Fibroblast of skin of left biceps (primary cell): ENCODE data around the gene ABHD12.
A peak's percentile ranks its signal among the peaks of the same experiment; 100 is the strongest.

Experiments
- DNase-seq, 2 experiments: peaks; one replicate each; pipeline ENCODE4 v3.0.0-alpha.2; 2013; ENCODE audit warnings: low read depth in 2 of 2

ABHD12 gene

DNA sequence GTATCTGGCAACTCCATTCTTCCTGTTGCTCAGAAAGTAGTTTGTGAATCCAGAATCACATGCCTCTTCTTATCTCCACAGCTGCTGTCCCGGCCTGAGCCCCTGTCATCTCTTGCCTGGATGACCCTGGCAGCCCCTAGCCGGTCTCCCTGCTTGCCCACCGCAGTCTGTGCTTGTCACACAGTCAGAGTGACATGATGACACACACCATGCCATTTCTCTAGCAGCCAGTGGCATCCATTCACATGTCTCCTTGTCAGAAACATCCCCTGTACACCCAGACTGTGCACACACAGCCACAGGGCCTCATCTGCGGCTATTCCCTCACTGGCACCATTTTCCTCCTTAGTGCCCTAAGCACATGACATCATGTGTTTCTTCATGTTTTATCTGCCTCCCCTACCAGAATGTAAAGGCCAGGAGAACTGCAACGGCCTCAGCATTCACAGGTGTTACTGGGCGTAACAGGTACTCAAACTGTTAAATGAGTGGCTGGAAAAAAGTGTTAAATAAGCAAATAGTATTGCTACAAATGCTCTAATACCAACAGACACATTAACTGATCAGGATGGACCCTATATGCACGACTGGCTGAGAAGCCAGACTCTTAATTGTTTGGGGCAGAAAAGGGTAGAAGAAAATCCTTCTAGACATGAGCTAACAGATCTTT is 9.6 kb downstream of the ABHD12 start:
- DNase-seq = no peak

DNA sequence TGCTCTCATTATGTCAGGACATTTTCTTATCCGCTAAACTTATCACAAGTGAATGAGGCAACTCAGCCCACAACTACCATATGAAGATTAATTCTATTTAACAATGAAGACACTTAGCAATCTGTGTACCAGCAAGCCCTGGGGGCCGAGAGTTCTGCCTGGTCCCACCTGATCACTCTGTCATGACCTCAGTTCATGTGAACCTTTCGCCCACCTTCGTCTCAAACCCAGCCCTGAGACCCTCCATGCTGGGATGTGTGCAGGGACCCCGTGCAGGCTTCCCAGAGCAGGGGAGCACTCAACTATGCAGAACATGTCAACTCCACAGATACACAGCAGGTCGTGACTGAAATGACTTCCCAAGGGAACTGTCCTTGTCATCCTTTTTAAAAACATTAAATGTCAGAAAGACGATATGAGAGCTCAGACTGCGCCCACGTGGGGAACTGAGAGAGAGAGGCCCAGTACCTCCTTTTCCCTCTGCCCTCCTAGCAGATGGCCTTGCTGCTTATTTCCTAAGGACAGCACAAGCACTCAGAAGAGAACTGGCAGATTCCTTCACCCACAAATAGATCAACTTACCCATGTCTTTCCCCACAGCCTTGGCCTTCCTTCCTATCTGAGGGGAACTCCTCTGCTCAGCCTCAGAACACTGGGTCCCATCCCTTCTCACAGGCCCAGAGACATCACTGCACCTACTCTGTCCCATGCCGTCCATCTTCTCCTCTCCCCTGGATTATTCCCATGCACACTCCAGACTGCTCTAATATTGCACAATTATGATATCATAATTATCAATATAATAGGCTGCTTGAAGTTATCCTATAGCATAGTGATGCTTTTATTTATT is 11.5 kb downstream of the ABHD12 start:
- no peak for DNase-seq

DNA sequence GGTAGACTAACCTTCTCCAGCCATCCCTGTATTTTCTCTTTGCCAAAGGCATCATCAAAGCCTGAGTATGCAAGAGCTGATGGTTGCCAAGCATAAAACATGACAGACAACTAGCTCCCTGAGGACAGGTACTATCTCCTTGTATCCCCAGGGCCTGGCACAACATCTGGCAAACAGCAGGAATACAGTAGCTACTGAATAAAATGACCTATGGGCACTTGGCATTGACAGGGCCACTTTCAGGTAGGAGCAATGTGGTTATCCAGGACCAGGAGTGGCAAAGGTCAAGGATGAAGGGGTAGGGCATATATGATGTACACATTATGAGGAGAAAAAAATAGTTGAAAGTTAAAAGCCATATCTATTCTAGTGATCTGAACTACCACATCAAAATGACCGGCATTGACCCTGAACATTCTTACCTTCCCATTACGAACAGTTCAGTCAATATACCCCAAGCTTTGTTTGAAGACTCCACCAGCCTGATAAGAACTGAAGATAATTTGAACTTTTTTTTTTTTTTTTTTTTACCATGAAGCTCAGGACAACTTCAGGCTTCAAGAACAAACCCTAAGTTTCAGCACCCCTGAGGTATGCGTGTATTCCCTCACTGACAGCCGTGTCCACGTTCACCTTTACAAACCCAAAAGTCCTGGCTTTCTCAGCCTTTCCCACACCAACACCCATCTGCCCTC is 12.3 kb downstream of the ABHD12 start:
- no peak for DNase-seq

- DNase-seq = no peak
Measured at GRCh38 chr20:25376886-25377285, 13.7 kb downstream of the ABHD12 start.

DNA sequence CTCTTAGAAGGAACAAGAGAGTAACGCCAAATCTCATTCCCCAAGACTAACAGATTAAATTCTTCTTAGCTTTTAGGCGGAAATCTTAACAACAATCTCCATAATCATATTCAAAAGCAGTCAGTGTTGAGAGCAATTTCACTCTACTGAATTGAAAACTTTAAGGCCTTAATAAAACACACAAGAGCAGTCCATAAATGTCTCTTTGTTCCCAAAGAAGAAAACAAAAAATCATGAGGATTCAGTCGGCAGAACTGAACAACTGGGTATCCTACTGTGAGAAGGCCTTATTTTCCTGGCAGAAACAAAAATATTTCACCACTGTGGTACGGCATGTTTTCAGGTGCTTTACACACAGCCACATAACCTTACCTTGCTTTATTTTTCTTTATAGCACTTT is 14.4 kb downstream of the ABHD12 start:
- no peak for DNase-seq

GRCh38 chr20:25374842-25375241 is 15.8 kb downstream of the ABHD12 start:
- DNase-seq = no peak

DNA sequence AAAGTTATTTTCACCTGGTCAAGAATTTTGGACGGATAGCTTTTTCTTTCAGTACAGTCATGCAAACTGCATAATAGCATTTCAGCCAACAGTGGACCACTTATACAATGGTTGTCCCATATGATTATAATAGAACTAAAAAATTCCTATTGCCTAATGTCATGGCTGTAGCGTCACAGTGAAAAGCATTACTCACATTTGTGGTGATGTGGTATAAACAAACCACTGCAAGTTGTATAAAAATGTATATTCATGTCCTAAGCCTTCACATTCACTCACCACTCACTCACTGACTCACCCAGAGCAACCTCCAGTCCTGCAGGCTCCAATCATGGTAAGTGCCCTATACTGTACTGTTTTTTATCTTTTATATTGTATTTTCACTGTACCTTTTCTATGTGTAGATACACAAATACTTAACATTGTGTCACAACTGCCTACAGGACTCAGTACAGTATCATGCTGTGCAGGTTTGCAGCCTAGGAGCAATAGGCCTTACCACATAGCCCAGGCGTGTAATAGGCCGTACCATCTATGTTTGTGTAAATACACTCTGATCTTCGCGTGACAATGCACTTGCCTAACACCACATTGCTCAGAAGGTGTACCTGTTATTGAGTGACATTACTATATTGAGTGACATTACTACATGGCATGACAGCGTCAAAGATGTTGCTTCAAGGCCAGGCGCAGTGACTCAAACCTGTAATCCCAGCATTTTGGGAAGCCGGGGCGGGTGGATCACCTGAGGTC is 17.9 kb downstream of the ABHD12 start:
- peak; percentile 68 to 71 for DNase-seq

DNA sequence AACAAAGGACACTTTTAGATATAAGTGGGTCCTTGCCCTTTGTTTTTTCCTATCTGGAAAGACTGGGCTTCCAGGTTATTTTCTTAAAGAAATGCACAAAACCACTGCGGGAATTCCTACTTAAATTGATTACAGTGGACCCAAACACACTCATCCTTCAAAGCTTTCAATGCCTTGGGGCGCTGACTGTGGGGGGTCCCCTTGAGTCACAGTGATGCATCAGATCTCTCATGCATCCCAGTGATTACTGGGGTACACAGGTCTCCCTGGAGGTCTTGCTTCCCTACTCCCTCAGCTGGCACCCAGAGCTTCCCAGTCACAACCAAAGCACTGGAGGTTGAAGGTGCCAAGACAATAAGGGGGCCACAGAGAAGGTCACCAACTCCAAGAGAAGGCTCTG is 20.7 kb downstream of the ABHD12 start:
- DNase-seq = no peak

- no peak for DNase-seq
Measured at GRCh38 chr20:25369529-25369928, 21.1 kb downstream of the ABHD12 start.

GRCh38 chr20:25368976-25369375 is 21.7 kb downstream of the ABHD12 start:
- no peak for DNase-seq

DNA sequence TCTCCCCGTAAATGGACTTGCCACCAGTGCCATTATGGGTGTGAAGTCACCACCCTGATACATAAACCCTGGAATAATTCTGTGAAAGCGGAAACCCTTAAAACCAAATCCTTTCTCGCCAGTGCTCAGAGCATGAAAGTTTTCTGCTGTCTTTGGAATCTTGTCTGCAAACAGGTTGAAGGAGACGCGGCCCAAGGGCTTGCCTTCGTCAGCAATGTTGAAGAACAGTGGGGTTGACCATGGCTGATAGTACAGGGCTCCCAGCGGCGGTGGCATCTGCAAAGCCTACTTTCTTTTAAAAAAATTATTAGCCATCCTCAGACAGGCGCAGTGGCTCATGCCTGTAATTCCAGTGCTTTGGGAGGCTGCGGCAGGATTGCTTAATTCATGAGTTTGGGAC is 22.1 kb downstream of the ABHD12 start:
- no peak for DNase-seq

DNA sequence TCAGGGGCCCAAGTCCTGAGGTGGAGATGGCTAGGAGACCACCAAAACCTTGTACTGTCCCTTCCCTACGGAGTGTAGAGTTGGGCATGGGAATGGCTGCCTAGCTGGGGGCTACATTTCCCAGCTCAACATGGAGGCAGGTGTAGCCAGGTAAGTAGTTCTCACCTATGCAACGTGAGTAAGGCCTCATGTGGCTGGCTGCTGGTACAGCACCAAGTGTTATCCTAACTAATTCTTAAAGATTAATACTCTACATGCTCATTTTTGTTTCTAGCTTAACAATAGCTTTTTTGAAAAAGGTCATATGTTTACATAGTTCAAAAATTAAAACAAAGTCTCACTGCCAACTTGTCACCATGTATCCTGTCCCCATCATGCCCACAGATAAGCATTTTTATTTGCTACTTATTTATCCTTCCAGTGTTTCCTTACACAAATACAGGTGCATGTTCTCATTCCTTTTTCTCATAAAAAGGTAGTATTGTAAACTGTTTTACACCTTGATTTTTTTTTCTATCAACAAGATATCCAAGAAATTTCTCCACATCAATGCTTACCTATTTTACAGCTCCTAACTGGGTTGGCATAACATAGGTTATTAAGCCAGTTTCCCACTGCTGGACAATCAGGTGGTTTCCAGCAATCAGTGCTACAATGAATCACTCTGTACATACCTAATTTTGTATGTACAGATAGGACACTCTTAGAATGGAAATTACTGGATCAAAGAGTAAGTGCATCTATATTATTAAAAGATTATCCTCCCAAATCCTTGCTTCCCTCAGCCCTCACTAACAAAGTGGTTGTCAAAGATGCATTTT is 25.5 kb downstream of the ABHD12 start:
- no peak for DNase-seq

DNA sequence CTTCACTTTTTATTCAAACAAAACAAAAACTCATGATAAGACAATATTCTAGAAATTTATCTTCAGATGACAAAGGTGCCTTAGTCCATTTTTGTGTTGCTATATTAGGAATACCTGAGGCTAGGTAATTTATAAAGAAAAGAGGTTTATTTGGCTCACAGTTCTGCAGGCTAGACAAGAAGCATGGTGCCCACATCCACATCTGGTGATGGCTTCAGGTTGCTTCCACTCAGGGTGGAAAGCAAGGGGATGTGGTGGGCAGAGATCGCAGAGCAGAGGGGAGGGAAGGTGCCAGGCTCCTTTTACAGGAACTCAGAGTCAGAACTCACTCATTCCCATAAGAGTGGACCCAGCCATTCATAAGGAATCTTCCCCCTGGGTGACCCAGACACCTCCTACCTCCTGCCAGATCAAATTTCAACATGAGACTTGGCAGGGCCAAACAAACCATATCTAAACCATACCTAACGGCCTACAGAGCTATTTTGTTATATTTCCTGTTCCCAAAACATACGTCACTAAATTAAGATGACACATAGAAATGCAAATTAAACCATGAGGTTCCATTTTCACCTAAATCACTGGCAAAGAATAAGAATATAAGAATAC is 26.4 kb downstream of the ABHD12 start:
- no peak for DNase-seq

DNA sequence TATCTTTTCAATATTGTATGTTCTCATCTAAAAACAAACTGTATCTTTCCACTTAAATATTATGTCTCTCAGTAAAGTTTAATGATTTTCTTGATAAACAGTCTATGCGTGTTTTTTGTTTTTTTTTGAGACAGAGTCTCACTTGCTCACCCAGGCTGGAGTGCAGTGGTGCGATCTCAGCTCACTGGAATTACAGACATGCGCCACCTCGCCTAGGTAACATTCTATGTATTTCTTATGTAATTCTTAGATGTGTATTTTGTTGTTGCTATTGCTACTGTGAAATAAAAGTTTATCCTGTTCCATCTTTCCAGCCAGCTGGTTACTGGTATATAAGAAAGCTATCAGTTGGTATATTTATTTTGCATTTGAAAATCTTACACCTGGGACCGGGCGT is 29.4 kb downstream of the ABHD12 start:
- DNase-seq = no peak

- no peak for DNase-seq
Measured at GRCh38 chr20:25360631-25361286, 29.9 kb downstream of the ABHD12 start.

DNA sequence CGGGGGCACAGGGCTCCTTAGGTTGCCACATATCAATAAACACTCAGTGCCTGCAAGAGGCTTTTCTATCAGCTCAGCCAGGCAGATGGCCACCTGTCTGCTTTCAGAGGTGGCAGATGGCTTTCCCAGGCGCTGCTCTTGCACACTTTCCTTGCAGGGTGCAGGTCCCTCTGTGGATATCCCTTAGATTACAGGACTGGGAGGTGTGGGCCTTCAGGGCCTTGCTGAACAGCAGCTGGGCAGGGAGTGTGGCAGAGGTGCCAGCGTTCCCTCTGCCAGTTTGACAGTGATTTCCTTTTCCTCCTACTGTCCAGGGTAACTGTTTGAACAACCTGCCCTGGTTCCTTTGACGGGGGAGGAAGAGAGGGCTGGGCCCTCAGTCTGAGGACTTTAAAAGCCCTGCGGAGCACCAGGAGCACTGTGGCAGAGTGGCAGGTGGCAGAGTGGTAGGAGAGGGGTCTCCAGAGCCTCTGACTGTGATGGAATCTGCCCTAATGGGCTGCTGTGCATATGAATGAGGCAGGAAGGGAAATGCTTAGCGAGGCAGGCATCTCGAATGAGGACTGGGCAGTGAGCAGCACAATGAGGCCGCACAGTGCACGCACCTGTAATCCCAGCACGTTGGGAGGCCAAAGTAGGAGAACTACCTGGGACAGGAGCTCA is 34.2 kb downstream of the ABHD12 start:
- DNase-seq = no peak

- no peak for DNase-seq
Measured at GRCh38 chr20:25355866-25356265, 34.8 kb downstream of the ABHD12 start.

- no peak for DNase-seq
Measured at GRCh38 chr20:25355011-25355595, 35.5 kb downstream of the ABHD12 start.
